ENCODE data around the gene ZMYM2. TPM values are rescaled to one million over a fixed set of nuclear protein-coding genes. Genes with fewer than 3 reads are reported as not detected.

The ZMYM2 gene
- total RNA-seq, 1 donor from 2014 or later, result 48.2 TPM

GRCh38 chr13:19952850-19953249 is 5.7 kb upstream of the ZMYM2 start:
- no peak for TF ChIP-seq CTCF (IDR thresholded peaks at IDR 0.05; ENCODE audit: borderline replicate concordance)
- Histone ChIP-seq H3K27me3 (ENCODE audit: low read depth) (no peaks in the 10 kb centered on the region), H3K9me3 (replicated peaks) (no peaks in the 10 kb centered on the region), H3K27ac (replicated peaks) (no peak overlapping the region), H3K4me1 (peaks cover 8% of the 10 kb centered on the region), H3K4me3 (no peak overlapping the region), H3K36me3 (no peaks in the 10 kb centered on the region)
- intact Hi-C loops (cut with micrococcal nuclease), result no loop called here
- DNase-seq, result no peak

GRCh38 chr13:19955873-19956559 is 2.5 kb upstream of the ZMYM2 start:
- no peak overlapping the region for H3K4me3 ChIP-seq
- H3K36me3 ChIP-seq, result no peaks in the 10 kb centered on the region
- no peaks in the 10 kb centered on the region for H3K27me3 ChIP-seq (ENCODE audit: low read depth)
- H3K9me3 ChIP-seq (replicated peaks), result no peaks in the 10 kb centered on the region
- DNase-seq, result no peak
- intact Hi-C loops (cut with micrococcal nuclease), result no loop called here
- H3K27ac ChIP-seq (replicated peaks), result no peak overlapping the region
- TF ChIP-seq CTCF (IDR thresholded peaks at IDR 0.05; ENCODE audit: borderline replicate concordance), result no peak
- peaks cover 31% of the 10 kb centered on the region for H3K4me1 ChIP-seq

GRCh38 chr13:19957320-19958154 is 990 bp upstream of the ZMYM2 start:
- intact Hi-C loops (cut with micrococcal nuclease), result no loop called here
- no peaks in the 10 kb centered on the region for H3K36me3 ChIP-seq
- DNase-seq, result peak; percentile 66
- peak overlapping the region; percentile 98 for H3K27ac ChIP-seq (replicated peaks)
- peak; percentile 78 for TF ChIP-seq CTCF (IDR thresholded peaks at IDR 0.05; ENCODE audit: borderline replicate concordance)
- no peaks in the 10 kb centered on the region for H3K9me3 ChIP-seq (replicated peaks)
- no peaks in the 10 kb centered on the region for H3K27me3 ChIP-seq (ENCODE audit: low read depth)
- H3K4me3 ChIP-seq, result peak overlapping the region; percentile 80
- H3K4me1 ChIP-seq, result peaks cover 46% of the 10 kb centered on the region

GRCh38 chr13:19959141-19959830 is 759 bp downstream of the ZMYM2 start:
- intact Hi-C loops (cut with micrococcal nuclease), result no loop called here
- H3K27ac ChIP-seq (replicated peaks), result peak overlapping the region; percentile 98
- H3K4me1 ChIP-seq, result peaks cover 64% of the 10 kb centered on the region
- peak; percentile 57 for DNase-seq
- H3K36me3 ChIP-seq, result peaks cover 4% of the 10 kb centered on the region
- no peaks in the 10 kb centered on the region for H3K9me3 ChIP-seq (replicated peaks)
- no peaks in the 10 kb centered on the region for H3K27me3 ChIP-seq (ENCODE audit: low read depth)
- TF ChIP-seq CTCF (IDR thresholded peaks at IDR 0.05; ENCODE audit: borderline replicate concordance), result no peak
- H3K4me3 ChIP-seq, result peak overlapping the region; percentile 80

- no peaks in the 10 kb centered on the region for H3K27me3 ChIP-seq (ENCODE audit: low read depth)
- H3K9me3 ChIP-seq (replicated peaks), result no peaks in the 10 kb centered on the region
- peak; percentile 76 for DNase-seq
- H3K4me1 ChIP-seq, result peaks cover 70% of the 10 kb centered on the region
- peak overlapping the region; percentile 80 for H3K4me3 ChIP-seq
- peak; percentile 95 for TF ChIP-seq CTCF (IDR thresholded peaks at IDR 0.05; ENCODE audit: borderline replicate concordance)
- peak overlapping the region; percentile 98 for H3K27ac ChIP-seq (replicated peaks)
- intact Hi-C loops (cut with micrococcal nuclease), result loop anchor here (10.0 kb wide), 1 partner anchor 95 kb away; the partner anchor contains the start of gene ZMYM5
- H3K36me3 ChIP-seq, result peaks cover 4% of the 10 kb centered on the region
Observed at GRCh38 chr13:19959831-19960652, 1.5 kb downstream of the ZMYM2 start.
